ENCODE measurements around the gene CSMD2. TPM values are rescaled to one million over a fixed set of nuclear protein-coding genes. Genes with fewer than 3 reads are reported as not detected.

The CSMD2 gene
- total and polyA plus RNA-seq, 2 of the 4 experiments (the other 2 are of a cell fraction): under 0.01 to 0.36 TPM

DNA sequence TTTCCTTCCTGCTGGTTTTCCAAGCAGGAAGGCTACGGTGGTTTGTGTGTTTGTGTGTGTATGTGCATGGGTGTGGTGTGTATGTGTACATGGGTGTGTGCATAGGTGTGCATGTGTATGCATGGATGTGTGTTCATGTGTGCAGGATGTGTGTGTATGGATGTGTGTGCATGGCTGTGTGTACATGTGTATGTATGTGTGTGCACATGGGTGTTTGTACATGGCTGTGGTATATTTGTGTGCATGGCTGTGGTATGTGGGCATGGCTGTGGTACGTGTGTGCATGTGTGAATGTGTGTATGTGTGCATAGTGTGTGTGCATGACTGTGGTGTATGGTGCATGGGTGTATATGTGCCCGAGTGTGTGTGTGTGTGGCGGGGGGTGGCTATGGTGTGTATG is 24.0 kb upstream of the CSMD2 start:
- no peak for DNase-seq
- Histone ChIP-seq H3K79me1 (ENCODE audit: low read depth in 1 of 2, low read length in 2 of 2) (no peaks in the 10 kb centered on the region), H2AFZ (replicated peaks; ENCODE audit: low read length, poor library complexity) (no peak overlapping the region), H3K4ac (ENCODE audit: low read depth, low read length) (no peak overlapping the region), H3K27me3 (ENCODE audit: control insufficient read depth, insufficient read depth, low read length) (no peaks in the 10 kb centered on the region), H2BK5ac (ENCODE audit: low read depth, low read length, poor library complexity, severe bottlenecking) (no peak overlapping the region), H3K9me3 (ENCODE audit: control insufficient read depth, insufficient read depth, low read length) (peaks cover 24% of the 10 kb centered on the region), H3K4me2 (ENCODE audit: low read depth, low read length) (no peak overlapping the region), H4K20me1 (ENCODE audit: insufficient read depth, low read length) (no peaks in the 10 kb centered on the region), H3K9me1 (ENCODE audit: insufficient read depth, low read length) (no peaks in the 10 kb centered on the region), H3K4me3 (ENCODE audit: insufficient read depth, low read depth, low read length) (no peak overlapping the region), H2BK15ac (ENCODE audit: low read depth, low read length) (no peak overlapping the region), H3K18ac (ENCODE audit: low read depth, low read length) (no peak overlapping the region), H2AK9ac (replicated peaks; ENCODE audit: low read depth, low read length, poor library complexity) (no peak overlapping the region), H4K5ac (ENCODE audit: low read depth, low read length) (no peak overlapping the region), H3K9ac (ENCODE audit: low read depth, low read length) (no peak overlapping the region), H2AK5ac (ENCODE audit: low read depth, low read length) (no peak overlapping the region), H3K4me1 (ENCODE audit: control insufficient read depth, insufficient read depth, low read length) (no peaks in the 10 kb centered on the region), H4K8ac (ENCODE audit: low read depth in 2 of 2, low read length in 2 of 2) (no peak overlapping the region), H2BK20ac (ENCODE audit: low read depth, low read length) (no peak overlapping the region), H3K27ac (ENCODE audit: insufficient read depth, low read length) (no peak overlapping the region), H3K23ac (ENCODE audit: low read depth, low read length) (no peak overlapping the region), H2BK120ac (ENCODE audit: low read depth, low read length) (no peak overlapping the region), H3K14ac (replicated peaks; ENCODE audit: low read depth, low read length) (no peak overlapping the region), H3K36me3 (ENCODE audit: control insufficient read depth, insufficient read depth, low read length) (no peaks in the 10 kb centered on the region), H3K56ac (ENCODE audit: extremely low read depth, insufficient read depth, low read length) (no peak overlapping the region), H4K91ac (ENCODE audit: insufficient read depth, low read depth, low read length) (no peak overlapping the region)
- in situ Hi-C loops (cut with MboI; ENCODE audit: low sequenced_read_pairs) (no loop called here), dilution Hi-C loops (cut with HindIII; ENCODE audit: low sequenced_read_pairs, unreplicated experiment) (no loop called here), intact Hi-C loops (cut with micrococcal nuclease) (no loop called here)
- no TSS peak for BruUV-seq (replicated peaks)
- ChIA-PET CTCF (no interaction called here), POLR2A (ENCODE audit: unreplicated experiment) (no interaction called here)
- no peak for ATAC-seq (ENCODE audit: low read depth)
- no CpG with 5 or more reads among the region's 4 CpGs for WGBS, 2 experiments (ENCODE audit: extremely low coverage in 2 of 2, insufficient read length in 1 of 2)
- TF ChIP-seq CTCF (conservative IDR thresholded peaks at IDR 0.05; ENCODE audit: low read depth, low read length) (no peak), ELK1 (IDR thresholded peaks at IDR 0.05; ENCODE audit: borderline replicate concordance, low read depth, low read length) (no peak), CHD1 (IDR thresholded peaks at IDR 0.05; ENCODE audit: low read depth, low read length) (no peak), RCOR1 (IDR thresholded peaks at IDR 0.05; ENCODE audit: insufficient replicate concordance, low read length) (no peak), CEBPB (IDR thresholded peaks at IDR 0.05; ENCODE audit: low read depth, low read length) (no peak)
